GM06990 (cell line): ENCODE results near the gene B9D1.

Experiments used
- DNase-seq: peaks from one replicate; pipeline ENCODE4 v3.0.0-alpha.2; 2011; ENCODE audit not compliant: insufficient read length; ENCODE audit errors: extremely low read depth
- H3K27me3 ChIP-seq: replicated peaks from 2 replicates; pipeline ENCODE4 v1.6.0; 2011; ENCODE audit warnings: low read length; ENCODE audit not compliant: control insufficient read depth, insufficient read depth
- H3K36me3 ChIP-seq: 2 replicates; pipeline ENCODE4 v1.5.1; 2011; ENCODE audit warnings: low read length; ENCODE audit not compliant: control insufficient read depth, insufficient read depth
- H3K4me3 ChIP-seq: replicated peaks from 2 replicates; pipeline ENCODE4 v1.5.1; 2011; ENCODE audit warnings: low read depth, mild to moderate bottlenecking, control low read depth, low read length
- CTCF ChIP-seq: IDR thresholded peaks from 2 replicates; pipeline ENCODE4 v1.5.1; 2011; ENCODE audit warnings: low read length, control low read depth, mild to moderate bottlenecking, inconsistent platforms; ENCODE audit not compliant: insufficient read depth, poor library complexity, severe bottlenecking

Gene B9D1

DNA sequence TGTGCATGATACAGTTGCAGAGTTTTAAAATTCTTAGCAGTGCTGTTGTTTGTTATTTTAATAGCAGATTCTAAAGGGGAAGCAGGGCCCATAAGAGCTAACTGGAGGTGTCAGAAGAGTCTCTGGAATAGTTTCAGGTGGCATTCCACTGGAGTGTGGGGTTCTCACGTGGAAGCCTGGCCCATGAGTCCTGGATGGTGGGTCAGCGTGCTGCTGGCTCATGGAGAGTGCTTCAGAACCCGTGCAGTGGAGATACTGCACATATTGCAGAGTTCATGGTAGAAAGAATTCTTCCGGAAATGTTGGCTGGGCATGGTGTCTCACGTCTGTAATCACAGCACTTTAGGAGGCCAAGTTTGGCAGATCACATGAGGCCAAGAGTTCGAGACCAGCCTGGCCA, 43.9 kb downstream of the B9D1 start:
- Histone ChIP-seq H3K4me3 (no peak overlapping the region), H3K36me3 (no peaks in the 10 kb centered on the region), H3K27me3 (no peaks in the 10 kb centered on the region)
- TF ChIP-seq CTCF = no peak
- no peak for DNase-seq

DNA sequence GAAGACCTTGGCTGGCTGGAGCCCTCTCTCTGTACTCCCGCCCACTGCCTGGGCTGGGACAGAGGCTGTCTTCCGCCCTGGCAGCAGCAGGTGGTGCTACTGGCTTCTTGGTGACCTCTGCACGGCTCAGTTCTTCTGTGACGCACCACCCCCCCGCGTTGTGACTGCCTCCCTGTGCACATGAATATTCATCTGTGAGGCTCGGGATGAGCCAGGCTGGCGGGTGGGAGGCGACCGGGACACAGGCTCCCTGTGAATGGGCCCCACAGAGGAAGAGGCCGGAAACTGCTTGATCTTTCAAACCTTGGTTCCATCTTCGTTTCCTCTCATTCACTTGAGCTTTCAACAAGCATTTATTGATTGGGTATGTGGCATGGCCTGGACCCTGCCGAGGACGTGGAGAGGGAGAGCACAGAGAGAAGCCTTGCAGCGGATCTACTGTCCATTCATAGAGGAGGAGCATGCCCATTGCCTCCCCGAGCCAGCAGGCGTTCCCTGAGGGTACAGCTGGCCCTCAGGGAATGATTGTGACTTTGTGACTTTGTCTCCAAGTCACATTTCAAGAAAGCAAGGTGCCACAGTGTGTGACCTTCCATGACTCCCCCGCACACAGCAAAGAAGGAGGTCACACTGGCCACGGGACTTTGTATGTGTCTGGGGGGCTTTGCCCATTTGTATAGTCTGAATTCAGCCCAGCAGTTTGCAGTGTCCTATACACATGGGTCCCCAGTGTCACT, 45.0 kb downstream of the B9D1 start:
- peak; percentile 52 for TF ChIP-seq CTCF
- peak; percentile 64 for DNase-seq
- H3K4me3 ChIP-seq = no peak overlapping the region
- H3K27me3 ChIP-seq = no peaks in the 10 kb centered on the region
- no peaks in the 10 kb centered on the region; the same call in 1 of the 2 replicates for H3K36me3 ChIP-seq

GRCh38 chr17:19316761-19317358, 45.7 kb downstream of the B9D1 start:
- no peak for TF ChIP-seq CTCF
- H3K36me3 ChIP-seq = no peaks in the 10 kb centered on the region; the same call in none of the 2 replicates
- no peak overlapping the region for H3K4me3 ChIP-seq
- no peaks in the 10 kb centered on the region for H3K27me3 ChIP-seq
- no peak for DNase-seq

GRCh38 chr17:19315104-19315503, 47.4 kb downstream of the B9D1 start:
- TF ChIP-seq CTCF = no peak
- Histone ChIP-seq H3K27me3 (no peaks in the 10 kb centered on the region), H3K36me3 (no peaks in the 10 kb centered on the region; the same call in none of the 2 replicates), H3K4me3 (no peak overlapping the region)
- DNase-seq = no peak

- Histone ChIP-seq H3K36me3 (no peaks in the 10 kb centered on the region; the same call in none of the 2 replicates), H3K4me3 (no peak overlapping the region), H3K27me3 (no peaks in the 10 kb centered on the region)
- no peak for DNase-seq
- no peak for TF ChIP-seq CTCF
These were observed 48.5 kb downstream of the B9D1 start for GRCh38 chr17:19313746-19314651.
